Stimulated activated CD8-positive, alpha-beta memory T cell treated with anti-CD3 and anti-CD28 coated beads, Interleukin-7, amount 100 ng/mL, for 24 hours (primary cell): ENCODE results near the gene HM13.
A peak's percentile ranks its signal among the peaks of the same experiment; 100 is the strongest.
"Not testable (repeated sequence)": the region's sequence is repeated elsewhere in the genome, so short reads cannot be mapped to it uniquely, and the experiment has no call there.

Experiments used
- DNase-seq: peaks from one replicate; pipeline ENCODE4 v3.0.0-alpha.2; 2020; ENCODE audit warnings: low read depth

The HM13 gene

DNA sequence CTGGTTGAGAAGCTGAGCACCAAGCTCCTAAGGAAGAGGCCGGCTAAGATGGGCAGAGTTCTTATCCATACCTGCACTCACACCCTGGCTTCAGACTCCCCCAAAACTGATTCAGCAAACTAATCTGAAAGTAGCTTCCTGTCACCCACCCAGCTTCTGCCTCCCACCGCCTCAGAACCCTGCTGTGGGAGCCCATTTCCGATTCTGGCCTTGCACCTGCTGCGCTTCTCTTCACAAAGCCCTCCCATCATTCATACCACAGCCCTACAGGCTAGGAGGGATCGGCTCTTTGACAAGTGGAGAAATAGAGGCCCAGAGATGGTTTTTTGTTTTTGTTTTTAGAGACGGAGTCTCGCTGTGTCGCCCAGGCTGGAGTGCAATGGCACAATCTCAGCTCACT lies 28.7 kb downstream of the HM13 start:
- DNase-seq, result no peak

DNA sequence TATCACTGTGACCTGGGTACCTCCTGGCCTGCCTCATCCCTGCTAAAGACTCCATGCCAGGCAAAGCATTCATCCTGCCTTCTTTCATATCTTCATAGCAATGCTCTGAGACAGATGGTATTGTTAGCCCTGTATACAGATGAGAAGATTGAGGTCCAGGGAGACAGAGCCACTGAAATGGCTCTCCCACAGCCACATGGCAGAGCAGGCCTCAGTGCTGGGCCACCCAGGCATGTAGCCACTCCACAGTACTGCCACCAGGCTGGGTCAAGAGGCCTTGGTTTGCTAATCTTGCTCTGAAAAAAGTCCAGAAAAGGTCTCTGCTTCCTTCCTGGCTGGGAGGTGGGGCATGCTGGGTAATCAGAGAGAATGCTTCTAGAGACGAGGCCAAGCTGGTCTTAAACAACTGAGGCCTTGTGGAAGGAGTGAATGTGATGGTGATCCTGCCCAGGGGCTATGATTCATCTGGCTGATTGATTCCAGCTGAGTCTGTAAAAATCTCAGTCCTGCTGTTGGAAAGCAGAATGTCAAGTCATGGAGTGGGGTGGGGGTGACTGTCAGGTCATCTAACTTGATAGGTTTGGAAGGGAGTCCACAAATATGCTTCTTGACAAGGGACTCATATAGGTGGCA lies 29.8 kb downstream of the HM13 start:
- DNase-seq, result no peak

DNA sequence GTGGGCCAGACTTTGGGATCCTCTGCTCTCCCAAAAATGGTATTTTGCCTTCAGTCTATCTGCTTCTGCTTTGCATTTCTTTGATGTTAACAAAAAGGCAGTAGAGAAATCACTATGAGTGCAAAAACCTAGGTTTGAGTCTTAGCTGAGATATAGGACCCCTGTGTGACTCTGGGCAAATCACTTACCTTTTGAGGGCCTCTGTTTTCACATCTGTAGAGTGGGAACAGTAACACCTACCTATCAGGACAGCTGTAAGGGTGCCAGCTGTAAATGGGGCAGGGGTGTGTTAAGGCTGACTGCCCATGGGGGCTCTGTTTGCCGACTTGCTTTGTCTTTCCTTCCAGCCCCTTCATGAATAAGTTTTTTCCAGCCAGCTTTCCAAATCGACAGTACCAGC lies 30.4 kb downstream of the HM13 start:
- DNase-seq, result no peak

DNA sequence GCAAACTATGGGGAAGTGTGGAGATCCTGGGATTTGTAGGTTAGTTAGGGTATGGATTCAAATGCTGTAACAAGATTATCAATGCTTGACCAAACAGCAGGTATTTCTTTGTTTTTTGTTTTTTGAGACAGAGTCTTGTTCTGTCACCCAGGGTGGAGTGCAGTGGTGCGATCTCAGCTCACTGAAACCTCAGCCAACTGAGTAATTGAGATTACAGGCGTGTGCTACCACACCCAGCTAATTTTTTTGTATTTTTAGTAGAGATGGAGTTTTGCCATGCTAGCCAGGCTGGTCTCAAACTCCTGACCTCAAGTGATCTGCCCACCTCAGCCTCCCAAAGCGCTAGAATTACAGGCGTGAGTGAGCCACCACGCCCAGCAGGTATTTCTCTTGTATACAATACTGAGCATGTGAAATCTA lies 31.4 kb downstream of the HM13 start:
- DNase-seq, result not testable (repeated sequence)

DNA sequence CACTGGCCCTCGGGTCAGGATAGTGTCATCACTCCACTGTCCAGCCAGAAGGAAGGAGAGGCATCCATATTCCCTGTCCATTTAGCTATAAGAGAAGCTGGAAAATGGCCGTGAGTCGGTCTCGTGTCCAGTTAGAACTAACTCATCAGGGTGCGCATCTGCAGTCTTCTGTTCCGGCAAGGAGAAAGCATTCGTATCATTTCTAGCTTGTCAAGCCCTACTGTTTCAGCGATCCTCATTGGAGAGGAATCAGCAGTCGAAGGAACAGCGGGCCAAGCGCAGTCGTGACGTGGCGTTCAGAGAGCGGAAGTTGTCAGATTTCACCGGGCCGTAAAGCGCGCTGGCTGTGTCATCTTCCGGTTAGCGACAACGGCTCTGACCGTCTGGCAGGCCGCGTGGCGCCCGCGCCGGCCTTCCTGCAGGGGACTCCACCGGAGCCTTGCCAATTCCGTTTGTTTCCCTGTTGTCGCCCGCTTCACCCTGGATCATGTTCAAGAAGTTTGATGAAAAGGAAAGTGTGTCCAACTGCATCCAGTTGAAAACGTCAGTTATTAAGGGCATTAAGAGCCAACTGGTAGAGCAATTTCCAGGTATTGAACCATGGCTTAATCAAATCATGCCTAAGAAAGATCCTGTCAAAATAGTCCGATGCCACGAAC lies 32.9 kb downstream of the HM13 start:
- DNase-seq, result peak; percentile 58

DNA sequence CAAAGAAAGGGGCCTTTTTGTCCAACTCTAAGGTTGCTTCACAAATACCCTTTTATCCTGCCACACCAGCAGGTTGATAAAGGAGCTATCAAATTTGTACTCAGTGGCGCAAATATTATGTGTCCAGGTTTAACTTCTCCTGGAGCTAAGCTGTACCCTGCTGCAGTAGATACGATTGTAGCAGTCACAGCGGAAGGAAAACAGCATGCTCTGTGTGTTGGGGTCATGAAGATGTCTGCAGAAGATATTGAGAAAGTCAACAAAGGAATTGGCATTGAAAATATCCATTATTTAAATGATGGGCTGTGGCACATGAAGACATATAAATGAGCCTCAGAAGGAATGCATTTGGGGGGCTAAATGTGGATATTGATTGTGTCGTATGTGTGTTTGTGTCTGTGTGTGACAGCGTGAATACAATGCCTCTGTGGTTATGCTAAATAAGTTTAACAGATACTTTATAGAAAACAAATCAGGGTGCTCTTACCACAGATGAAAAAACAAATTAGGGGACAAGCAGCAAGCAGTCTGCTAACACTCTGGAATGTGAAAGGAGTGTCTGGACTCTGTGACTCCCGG lies 33.6 kb downstream of the HM13 start:
- no peak for DNase-seq

DNA sequence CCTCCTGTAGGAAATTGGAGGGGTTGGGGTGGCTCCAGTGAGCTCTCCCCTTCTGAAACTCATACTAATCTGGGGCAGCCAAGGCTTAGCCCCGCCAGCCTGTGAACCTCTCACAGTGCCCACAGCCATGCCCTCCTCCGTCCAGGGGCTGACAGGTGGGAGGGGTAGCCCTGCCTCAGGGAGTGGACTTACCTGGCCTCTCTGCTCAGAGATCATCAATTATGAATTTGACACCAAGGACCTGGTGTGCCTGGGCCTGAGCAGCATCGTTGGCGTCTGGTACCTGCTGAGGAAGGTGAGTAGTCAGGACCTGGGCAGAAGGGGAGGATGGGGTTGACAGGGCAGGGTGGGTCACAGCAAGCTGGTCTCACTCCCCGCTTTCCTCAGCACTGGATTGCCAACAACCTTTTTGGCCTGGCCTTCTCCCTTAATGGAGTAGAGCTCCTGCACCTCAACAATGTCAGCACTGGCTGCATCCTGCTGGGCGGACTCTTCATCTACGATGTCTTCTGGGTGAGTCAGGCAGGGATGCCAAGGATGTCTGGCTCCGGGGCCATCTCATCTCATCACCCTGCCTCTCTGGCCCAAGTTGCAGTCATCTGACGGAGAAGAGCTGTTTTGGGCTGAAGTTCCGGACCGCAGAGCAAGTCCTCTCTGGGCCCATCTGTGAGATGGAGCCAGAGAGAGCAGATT lies 34.7 kb downstream of the HM13 start:
- no peak for DNase-seq

DNA sequence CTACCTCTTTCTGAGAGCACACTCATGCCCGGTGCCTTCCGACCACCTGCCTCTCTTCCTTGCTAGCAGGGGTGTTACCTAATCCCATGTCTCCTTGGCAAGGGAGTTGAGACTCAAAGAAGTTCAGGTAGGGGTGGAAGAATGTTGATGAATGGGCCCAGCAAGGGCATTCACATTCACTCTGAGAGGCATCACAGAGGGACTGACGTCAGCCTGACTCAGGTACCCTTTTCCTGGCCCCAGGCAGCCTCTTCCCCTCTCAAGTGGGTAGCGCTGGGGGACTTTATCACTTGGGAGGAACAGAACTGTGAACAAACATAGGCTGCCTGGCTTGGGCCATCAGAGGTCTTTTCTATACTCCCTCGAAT lies 35.3 kb downstream of the HM13 start:
- no peak for DNase-seq

DNA sequence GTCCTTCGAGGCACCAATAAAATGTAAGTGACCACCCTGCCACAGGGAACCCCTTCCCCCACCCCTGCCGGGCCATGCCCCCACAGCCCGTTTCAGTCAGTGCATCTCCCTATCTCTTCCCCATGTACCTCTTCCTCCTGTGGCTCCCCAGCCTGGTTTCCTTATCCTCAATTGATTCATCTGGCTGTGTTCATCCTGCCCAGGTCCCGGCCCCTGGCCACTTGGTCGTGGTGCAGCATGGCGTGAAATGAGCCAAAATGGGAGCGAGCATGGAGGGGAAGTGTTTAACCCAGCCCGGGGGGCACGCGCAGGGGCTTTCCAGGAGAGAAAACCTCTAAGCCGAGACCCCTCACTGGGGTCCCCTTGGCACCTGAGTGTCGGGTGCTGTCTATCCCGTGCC lies 35.9 kb downstream of the HM13 start:
- no peak for DNase-seq

DNA sequence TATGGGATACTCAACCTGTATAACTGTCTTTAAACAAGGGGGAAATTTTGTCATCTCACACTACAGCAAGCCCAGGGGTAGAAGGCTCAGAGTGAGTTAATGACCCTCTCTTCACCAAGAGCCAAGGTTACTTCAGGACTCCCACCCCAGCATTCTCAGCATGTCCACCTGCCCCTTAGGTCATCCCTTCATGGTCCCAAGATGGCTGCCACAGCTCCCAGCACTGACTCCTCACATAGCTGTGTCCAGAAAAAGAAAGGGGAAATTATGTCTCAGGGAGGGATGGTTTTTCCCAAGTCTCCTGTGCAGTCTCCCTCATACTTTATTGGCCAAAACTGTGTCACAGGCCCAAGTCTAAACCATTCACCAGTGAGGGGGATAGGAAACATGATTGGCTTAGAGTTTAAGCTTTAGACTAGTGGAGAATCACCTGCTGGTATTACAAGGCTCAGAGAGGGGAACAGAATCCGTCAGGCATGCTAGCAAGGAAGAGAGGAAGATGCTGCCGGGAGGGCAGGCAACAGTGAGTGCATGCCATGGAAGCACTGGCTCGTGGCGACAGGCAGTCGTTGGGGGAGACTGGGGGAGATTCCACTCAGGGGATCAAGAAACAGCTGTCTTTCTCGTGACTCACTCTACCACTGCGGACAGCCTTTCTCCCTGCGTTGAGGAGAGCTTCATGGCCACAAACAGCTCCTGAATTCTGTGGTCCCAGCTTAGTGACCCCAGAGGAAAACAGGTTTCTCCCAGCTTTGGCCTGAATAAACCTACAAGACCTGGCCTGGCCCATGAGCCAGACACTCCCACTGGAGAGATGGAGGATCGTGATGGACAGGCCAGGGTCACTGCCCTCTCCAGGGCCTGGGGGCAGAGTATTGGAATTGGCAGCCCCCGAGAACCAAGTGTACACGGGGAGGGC lies 37.2 kb downstream of the HM13 start:
- no peak for DNase-seq

DNA sequence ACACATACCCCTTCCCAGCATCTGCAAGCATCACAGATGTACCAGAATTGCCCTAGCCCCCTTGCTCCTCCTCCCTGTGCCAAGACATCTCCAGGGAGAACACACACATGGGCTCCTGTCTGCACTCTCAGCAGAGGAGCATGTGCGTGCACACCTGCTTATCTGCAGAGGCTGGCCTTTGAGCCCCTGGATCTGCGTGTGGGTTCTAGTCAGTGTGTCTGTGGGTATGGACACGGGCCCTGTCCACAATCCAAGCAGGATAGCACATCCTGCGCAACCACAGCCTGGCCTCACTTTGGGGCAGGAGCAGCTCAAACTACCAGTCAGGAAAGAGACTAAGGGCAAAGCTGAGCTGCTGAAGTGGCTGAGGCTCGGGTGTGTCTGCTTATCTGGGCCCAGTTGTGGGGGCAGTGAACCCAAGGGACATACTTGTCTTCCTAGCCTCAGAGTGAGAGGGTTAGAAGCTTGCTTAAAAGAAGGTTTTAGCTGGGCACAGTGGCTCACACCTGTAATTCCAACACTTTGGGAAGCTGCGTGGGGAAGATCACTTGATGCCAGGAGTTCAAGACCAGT lies 41.0 kb downstream of the HM13 start:
- DNase-seq, result no peak

DNA sequence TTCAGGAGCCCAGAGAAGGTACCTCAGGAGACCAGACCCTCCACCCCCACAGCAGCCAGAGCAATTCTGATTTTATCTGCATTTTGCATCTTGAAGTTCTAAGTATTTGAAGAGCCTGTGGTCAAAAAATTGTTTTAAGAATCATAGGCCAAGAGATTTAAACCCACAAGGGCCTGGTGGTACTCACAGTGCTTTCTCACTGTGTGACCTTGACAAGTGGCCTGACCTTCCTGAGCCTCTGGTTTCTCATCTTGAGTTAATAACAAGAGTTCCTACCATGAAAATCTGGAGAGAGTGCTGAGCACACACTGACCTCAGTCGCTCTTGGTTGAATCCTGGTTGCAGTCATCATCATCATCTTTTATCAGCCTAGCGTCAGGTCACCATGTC lies 45.5 kb downstream of the HM13 start:
- DNase-seq, result no peak

DNA sequence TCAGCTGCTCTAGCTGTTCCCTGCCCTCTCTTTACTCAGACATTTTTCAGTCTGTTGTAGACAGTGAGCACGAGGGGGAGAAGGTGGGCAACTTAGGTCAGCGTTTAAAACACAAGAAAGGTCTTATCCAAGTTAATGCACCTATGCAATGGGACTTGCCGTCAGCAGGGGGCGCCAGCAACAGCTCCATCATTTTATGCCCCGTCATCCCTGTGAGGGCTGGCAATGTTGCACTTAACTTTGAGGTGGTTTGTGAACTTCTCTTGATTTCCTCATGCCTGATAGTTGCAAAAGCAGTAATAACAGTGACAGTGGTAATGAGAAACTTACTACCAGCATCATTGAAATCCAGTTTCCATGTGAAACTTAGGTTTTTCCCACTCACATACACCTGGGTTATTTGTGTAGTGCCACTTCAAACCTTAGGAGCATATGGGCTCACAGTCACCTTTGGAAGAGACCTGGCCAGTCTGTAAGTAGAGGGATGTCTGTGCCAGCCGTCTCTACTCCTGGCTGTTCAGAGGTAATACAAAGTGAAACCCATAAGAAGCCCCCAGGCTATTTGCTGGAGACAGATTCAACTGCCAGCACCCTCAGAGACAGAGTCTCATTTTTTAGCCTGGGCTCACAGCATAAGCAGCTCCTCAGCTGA lies 46.0 kb downstream of the HM13 start:
- peak; percentile 49 for DNase-seq

DNA sequence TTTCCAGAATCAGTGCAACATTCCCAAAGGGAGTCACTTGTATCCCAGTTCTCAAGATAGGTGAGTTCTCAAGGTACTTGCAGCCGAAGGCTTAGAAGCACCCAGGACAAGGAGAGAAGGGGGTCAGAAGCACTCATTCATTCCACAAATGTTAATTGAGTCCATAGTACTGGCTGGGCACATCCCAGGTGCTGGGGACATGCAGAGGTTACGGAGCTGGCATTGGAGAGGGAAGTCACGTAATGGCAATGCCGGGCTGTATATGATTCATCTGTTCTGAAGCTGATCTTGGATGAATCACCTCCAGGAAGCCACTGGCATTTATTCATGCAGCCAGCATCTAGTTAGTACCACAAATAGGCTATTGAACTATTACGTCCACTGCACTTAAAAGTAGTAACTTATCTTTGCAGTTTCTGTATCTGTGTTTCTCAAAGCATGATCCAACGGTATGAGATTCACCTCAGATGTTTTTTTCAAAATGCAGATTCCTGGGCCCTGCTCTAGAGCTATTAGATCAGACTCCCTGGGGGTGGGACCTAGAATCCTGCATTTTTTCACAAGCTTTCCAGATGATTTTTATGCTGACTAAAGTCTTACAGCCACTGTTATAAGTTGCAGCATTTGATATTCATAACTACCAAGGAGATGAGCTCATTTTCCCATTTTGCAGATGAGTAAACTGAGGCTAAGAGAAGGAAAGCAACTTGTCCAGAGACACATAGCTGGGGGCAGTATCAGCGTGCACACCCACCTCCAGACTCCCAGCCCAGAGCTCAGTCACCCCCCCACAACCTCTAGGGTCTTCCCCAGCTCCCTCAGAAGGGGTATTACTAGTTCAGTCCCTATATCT lies 46.7 kb downstream of the HM13 start:
- no peak for DNase-seq

DNA sequence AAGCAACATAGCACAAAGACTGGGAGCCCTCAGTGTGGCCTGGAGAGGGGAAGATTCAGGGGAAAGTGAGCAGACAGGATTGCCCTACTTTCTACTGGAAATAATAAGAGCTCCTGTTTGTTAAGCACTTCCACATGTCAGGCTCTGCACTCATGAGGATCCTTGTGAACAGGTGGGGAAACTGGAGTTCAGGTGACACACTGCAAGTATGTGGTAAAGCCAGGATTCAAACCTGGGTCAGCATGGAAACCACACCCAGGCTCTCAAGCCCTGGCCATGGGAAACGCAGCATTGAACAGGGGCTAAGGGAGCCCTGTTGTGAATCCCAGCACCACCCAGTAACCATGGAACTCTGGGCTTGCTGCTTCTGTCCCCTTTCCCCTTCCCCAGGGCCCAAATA lies 48.0 kb downstream of the HM13 start:
- no peak for DNase-seq

DNA sequence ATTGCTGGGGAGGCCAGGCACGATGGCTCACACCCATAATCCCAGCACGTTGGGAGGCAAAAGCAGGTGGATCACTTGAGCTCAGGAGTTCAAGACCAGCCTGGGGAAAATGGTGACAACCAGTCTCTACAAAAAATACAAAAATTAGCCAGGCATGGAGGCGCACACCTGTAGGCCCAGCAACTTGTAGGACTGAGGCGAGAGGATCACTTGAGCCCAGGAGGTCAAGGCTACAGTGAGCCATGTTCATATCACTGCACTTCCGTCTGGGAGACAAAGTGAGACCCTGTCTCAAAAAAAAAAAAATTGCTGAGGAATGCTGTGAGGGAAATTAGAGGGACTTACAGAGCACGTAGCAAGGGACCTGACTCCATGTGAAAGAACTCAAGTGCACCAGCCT lies 50.0 kb downstream of the HM13 start:
- no peak for DNase-seq

DNA sequence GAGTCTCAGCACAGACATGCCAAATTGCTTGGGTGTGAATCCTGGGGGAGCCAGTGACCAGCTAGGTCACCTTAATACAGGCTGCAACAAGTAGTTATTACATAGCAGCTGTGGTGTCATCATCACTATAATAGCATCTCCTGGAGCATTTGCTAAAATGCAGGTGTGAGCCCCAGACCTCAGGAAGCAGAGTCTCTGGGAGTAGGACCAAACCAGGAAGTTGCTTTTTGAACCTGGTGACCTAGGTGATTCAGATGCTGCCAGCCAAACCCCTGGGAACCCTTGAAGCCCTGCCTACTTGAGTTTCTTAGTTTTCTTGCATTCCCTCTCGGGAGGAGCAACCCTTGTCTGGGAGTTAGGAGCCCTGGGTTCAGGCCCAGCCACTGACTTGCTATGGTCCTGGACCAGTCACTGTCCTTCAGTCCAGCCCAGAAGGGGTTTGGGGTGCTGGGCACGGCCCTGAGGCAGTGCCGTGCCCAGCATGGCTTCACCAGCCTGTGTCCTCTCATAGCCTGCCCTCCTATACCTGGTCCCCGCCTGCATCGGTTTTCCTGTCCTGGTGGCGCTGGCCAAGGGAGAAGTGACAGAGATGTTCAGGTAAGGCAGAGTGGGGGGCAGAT lies 51.6 kb downstream of the HM13 start:
- no peak for DNase-seq

DNA sequence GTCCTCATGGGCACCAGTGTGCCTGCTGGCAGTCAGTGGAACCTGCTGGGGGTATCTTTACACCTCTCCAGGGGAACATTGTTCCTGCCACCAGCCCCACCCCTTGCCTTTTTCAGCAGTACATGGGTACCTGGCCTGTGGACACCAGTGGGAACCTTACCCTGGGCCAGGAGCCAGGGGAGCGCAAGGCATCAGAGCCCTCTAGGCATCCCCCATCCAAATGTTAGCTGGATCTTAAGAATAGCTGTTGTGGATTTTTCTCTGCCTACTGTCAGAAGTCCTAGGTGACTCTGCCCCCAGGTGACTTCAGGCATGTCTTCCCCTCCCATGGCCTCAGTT lies 52.0 kb downstream of the HM13 start:
- DNase-seq, result no peak

DNA sequence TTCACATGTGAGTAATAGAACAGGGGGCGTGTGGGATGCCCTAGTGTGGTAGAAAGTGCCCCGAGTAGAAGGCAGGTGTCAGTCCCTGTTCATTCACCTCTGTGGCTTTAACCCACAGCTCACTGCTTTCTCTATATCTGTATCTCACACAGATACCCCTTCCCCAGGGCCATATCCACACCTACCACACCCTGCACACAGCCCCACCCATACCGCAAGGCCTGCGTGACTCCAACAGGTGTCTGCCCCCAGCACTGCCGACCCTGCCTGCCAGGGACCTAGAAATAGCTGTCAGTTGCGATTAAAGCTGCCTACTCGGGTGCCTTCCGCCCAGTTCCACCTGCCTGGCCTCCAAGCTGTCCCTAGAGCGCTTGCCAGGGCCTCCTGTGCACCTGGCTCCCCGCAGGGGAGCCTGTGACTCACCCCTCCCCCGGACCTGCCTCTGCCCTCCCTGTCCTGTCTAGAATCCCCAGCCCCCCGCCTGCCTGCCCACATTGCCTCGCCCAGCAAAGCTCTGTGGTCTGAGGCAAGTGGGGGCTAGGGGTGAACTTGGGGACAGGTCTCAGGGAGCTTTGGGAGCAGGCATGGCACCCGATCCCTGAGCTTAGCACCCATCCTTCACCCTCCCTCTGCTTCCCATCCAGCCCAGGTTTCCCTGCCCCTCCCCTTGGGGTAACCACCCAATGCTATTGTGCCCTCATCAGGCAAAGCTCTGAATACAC lies 52.6 kb downstream of the HM13 start:
- DNase-seq, result no peak

DNA sequence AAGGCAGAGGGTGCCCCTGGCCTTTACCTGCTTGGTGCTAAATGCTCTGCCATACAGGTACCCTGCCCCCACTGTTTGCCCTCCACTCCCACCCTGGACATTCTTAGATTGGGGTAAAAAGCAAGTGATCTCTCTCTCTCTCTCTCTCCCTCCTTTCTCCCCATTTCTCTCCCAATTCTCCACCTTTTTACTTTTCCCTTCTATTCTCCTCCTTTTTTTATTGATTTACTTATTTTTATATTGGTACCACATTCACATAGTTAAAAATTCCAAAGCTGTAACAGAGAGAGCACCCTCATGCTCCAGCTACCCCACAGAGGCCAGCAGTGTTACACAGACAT lies 53.1 kb downstream of the HM13 start:
- DNase-seq, result no peak
